Transverse colon (tissue), 4 donors: Measurements from ENCODE around the gene TCEAL7.

ENCODE experiments used
- CTCF ChIP-seq, 5 experiments: fragments of 200-600 bp in 3 of 5; fragments of 450-650 bp in 2 of 5; sonication (generic) in 3 of 5; IDR thresholded peaks; 1 replicate in 2 of 5; 2 replicates in 3 of 5; pipeline ENCODE4 v1.5.1; 2016 to 2017; ENCODE audit warnings: antibody characterized with exemption in 5 of 5, inconsistent platforms in 3 of 5, mild to moderate bottlenecking in 2 of 5, moderate library complexity in 1 of 5
- EP300 ChIP-seq: sonication (generic); formaldehyde crosslinking; IDR thresholded peaks from one replicate; pipeline ENCODE4 v1.6.1; 2017; ENCODE audit warnings: antibody characterized with exemption, low read depth
- POLR2A ChIP-seq: fragments of 450-650 bp; IDR thresholded peaks from one replicate; pipeline ENCODE4 v1.6.1; 2016; ENCODE audit warnings: antibody characterized with exemption, mild to moderate bottlenecking, moderate library complexity
- POLR2AphosphoS5 ChIP-seq, 3 donors: sonication (generic); formaldehyde crosslinking; IDR thresholded peaks; one replicate each; pipeline ENCODE4 v1.6.1; 2016; ENCODE audit warnings: antibody characterized with exemption in 3 of 3

- TF ChIP-seq POLR2A (no peak), POLR2AphosphoS5 (IDR thresholded peaks at IDR 0.05) (no peak), CTCF (IDR thresholded peaks at IDR 0.05) (no peak), EP300 (no peak)
These were observed 46.9 kb downstream of the TCEAL7 start for GRCh38 chrX:103376979-103377324.
